Measurements from ENCODE around the gene SPOCK1. TPM values are rescaled to one million over a fixed set of nuclear protein-coding genes. Genes with fewer than 3 reads are reported as not detected.

SPOCK1 gene
- total and polyA plus RNA-seq, 9 of the 15 experiments (the other 6 are each of a cell fraction or from before 2014, with no cell fraction given): 0.01 to 0.35 (median 0.04) TPM; not detected in 6

DNA sequence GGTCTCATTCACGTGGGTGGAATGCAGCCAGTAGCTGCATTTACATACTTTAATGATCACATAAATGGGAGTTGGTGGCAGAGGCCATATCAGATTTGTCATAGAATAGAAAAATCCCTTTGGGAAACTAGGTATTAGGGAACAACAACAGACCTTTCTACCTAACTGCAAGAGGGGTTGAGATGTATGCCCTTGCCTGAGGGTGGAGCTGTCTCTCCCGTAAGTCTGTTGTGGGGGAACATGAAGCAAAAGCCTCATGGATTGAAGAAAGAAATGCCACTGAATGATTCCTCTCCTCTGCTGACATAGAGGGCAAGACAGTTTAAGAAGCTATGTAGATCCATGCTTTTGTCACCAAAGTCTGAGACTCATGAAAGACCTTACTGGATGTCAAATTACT is 461.3 kb downstream of the SPOCK1 start:
- H3K79me2 ChIP-seq (ENCODE audit: control insufficient read depth, insufficient read depth, low read length): no peaks in the 10 kb centered on the region
- no peaks in the 10 kb centered on the region for H4K20me1 ChIP-seq (replicated peaks; ENCODE audit: control insufficient read depth, insufficient read depth, low read length)
- no peak overlapping the region for H3K4me3 ChIP-seq
- POLR2A ChIA-PET: no interaction called here
- BruUV-seq (replicated peaks): no TSS peak
- H3K27me3 ChIP-seq (ENCODE audit: control insufficient read depth in 2 of 2, insufficient read depth in 2 of 2, low read length in 2 of 2): peaks cover 0 to 12% of the 10 kb centered on the region in 2 experiments; a peak in 2 of 5 replicates
- no peaks in the 10 kb centered on the region for H3K9me3 ChIP-seq (replicated peaks; ENCODE audit: control insufficient read depth, insufficient read depth, low read depth, low read length)
- no peaks in the 10 kb centered on the region for H3K9me1 ChIP-seq (ENCODE audit: control insufficient read depth, insufficient read depth, low read length)
- CTCF ChIA-PET (ENCODE audit: low intra/inter-chr PET ratio): no interaction called here
- H3K36me3 ChIP-seq (ENCODE audit: control insufficient read depth, insufficient read depth, low read length): no peaks in the 10 kb centered on the region
- DNase-seq (ENCODE audit: extremely low read depth in 1 of 4, low spot score in 3 of 4) (no peak), FAIRE-seq (no peak), ATAC-seq (no peak)
- H3K27ac ChIP-seq (ENCODE audit: extremely low read depth, low read depth, low read length): no peak overlapping the region
- in situ Hi-C loops (cut with MboI) (no loop called here), intact Hi-C loops (cut with micrococcal nuclease) (no loop called here)
- TF ChIP-seq KLF16 (IDR thresholded peaks at IDR 0.05) (no peak), JUND (IDR thresholded peaks at IDR 0.05; ENCODE audit: borderline replicate concordance, low read depth, low read length) (no peak), JUND (tag; IDR thresholded peaks at IDR 0.05; ENCODE audit: borderline replicate concordance, low read depth, low read length) (no peak), ZNF696 (CRISPR knock-in tag; conservative IDR thresholded peaks at IDR 0.05) (no peak), TGIF2 (CRISPR knock-in tag; IDR thresholded peaks at IDR 0.05) (no peak), MCM7 (IDR thresholded peaks at IDR 0.05) (no peak), CAMTA2 (CRISPR knock-in tag; conservative IDR thresholded peaks at IDR 0.05) (no peak), POLR2AphosphoS5 (IDR thresholded peaks at IDR 0.05; ENCODE audit: control insufficient read depth, insufficient read depth, low read depth, low read length) (no peak), UBTF (IDR thresholded peaks at IDR 0.05; ENCODE audit: borderline replicate concordance in 1 of 2, low read depth in 2 of 2, low read length in 2 of 2) (no peak), MED1 (CRISPR knock-in tag; IDR thresholded peaks at IDR 0.05; ENCODE audit: borderline replicate concordance) (no peak), SRF (CRISPR knock-in tag; IDR thresholded peaks at IDR 0.05) (no peak), ZNF174 (CRISPR knock-in tag; IDR thresholded peaks at IDR 0.05) (no peak), TBP (optimal IDR thresholded peaks at IDR 0.05; ENCODE audit: low read depth, low read length) (no peak)
- TF ChIP-seq, protein P1, sequence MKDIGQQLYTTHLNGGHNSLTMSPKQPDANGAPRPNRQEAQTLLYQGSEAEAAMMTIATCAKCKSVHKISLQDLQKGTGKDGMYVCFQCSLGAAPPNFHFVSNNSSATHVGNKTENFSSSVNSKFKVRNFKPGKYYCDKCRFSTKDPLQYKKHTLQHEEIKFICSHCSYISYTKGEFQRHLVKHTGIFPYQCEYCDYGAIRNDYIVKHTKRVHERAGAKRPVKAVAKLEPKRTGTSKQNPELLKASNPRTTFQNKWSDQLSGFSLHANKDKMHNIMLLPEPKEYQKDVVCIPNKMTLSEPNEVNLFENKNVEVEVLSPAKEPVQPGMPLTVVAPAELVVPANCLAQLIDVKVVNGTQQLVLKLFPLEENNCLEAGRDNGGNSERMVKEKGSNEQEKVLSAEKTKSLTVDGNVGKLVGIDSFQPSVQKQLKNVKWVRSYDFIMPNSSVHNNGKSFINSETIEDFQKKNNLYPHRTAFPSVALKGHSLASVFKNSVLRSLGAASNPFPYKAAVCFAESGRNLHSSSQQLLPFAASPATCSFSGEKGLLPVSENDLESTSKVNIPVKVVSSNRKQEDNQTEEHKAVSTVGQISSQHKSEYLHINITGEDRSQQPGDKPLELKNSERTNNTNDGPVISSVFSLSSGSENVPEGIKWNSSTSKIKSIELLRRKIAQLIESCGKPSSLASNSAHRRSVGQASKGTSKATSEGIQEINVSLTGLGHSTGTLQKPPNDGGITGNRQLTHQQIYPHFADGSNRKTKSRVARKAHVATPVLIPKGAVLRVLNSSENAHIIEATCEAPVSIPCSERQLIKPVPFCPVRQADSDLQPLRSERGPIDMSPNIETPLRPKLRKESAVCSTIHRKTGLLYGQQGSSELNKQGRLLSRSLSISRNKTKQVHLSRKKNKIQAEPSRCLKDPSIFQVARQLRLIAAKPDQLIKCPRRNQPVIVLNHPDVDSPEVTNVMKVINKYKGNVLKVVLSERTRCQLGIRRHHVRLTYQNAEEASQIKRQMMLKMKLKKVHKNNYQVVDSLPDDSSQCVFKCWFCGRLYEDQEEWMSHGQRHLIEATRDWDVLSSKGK (CRISPR knock-in tag; IDR thresholded peaks at IDR 0.05): no peak
- H3K4me2 ChIP-seq (ENCODE audit: insufficient read depth, low read length): no peak overlapping the region
- H3K4me1 ChIP-seq (replicated peaks in 1 of 2; ENCODE audit: control insufficient read depth in 2 of 2, insufficient read depth in 2 of 2, low read length in 2 of 2): no peaks in the 10 kb centered on the region
- WGBS (ENCODE audit: insufficient coverage, low coverage, missing lambda C conversion rate): 0% methylated on average over 2 of the region's 2 CpGs
- no peak overlapping the region for H2AFZ ChIP-seq (ENCODE audit: low read depth, low read length)
- H3K9ac ChIP-seq (ENCODE audit: insufficient read depth in 1 of 2, low read depth in 2 of 2, low read length in 2 of 2): no peak overlapping the region
